ENCODE measurements around the gene EGFL8.
"Not testable (repeated sequence)": the region's sequence is repeated elsewhere in the genome, so short reads cannot be mapped to it uniquely, and the experiment has no call there.

EGFL8 gene

DNA sequence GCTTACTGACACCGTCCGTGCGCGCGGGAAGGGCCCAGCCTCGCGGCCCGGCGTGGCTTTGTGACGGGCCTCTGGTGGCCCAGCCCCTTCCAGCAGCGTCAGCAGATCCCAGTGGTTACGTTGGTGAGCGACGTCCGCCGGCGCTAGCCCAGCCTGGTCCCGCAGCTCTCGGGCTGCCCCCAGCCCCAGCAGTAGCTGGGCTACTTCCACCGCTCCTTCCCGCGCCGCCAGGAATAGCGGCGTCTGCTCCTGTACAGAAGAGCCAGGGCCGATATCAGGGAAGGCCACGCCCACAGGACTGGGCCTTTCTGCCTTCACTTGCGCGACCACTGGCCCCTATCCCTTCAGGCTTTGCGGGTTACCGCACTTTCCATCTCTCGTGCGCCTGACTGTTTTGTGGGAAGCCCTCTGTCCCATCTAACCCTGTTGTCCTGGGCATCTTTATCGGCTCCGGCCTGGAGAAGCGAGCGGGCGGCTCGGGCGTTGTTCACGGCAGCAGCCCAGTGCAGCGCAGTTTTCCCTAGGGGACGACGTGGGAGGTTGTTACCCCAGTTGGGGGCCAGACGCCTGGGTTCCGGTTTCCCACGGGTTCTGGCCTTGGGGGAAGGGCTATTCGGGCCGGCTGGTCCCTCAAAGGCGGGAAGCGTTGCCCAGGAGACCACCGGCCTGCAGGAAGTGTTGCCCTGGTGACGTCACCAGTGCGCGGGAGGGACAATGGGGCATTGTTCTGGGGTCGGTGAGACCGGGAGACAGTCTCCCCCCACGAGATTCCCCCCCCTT lies 31.7 kb downstream of the EGFL8 start:
- peak; percentile 63 for DNase-seq (ENCODE audit: low spot score)

DNA sequence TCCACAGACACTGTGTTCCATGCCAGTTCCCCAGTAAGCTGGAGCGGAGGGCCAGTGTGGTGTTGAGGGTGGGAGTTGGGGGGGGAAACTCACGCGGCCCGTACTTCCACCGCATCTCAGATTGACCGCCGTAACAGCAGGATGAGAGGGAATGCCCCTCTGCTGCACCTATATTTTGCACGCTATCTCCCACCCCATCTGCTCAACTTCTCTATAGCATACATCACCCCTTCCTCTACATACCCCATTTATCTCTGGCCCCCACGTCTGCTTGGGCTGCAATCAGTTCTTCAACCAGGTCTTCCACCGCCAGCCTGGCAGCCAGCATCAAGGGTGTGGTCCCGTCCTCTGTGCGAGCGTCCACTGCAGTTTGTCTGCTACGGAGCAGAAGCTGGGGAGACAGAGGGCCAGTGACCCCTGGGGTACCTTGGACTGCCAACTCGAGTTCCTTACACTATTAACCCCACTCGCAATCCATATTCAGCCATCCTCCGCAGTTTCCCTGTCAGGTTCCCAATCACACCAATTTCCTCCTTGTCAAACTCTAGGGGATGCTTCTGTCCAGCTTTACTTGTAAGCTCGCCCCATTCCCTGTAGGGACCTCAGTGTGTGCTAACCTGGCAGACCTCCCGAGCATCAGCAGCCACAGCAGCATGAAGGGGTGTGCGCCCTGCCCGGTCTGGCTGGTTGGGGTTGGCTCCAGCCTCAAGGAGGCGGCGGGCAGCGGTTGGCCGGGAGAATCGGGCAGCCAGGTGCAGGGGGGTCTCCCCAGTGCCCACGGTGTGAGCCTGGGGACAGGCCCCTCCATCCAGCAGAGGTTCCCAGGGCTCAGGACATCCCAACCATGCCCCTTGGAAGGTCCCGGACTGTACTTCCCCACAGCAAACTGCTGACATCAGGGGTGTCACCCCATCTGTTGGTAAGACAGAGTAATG lies 32.6 kb downstream of the EGFL8 start:
- no peak for DNase-seq (ENCODE audit: low spot score)

DNA sequence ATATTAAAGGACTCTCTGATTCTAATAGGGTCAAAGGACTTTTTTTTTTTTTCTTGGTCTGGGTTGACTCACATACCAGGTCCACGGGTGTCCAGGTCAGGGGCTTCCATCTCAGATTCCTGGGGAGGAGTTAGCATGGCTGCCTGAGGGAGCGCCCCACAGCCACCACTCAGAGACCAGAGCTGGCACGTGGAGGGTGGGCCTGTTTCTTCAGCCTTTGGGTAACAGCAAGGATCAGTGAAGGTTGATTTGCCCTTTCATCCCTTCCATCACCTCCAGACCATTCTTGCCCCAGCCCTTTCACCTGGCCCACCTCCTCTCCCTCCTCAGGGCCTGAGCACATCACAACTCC lies 33.9 kb downstream of the EGFL8 start:
- DNase-seq (ENCODE audit: low spot score) = no peak

DNA sequence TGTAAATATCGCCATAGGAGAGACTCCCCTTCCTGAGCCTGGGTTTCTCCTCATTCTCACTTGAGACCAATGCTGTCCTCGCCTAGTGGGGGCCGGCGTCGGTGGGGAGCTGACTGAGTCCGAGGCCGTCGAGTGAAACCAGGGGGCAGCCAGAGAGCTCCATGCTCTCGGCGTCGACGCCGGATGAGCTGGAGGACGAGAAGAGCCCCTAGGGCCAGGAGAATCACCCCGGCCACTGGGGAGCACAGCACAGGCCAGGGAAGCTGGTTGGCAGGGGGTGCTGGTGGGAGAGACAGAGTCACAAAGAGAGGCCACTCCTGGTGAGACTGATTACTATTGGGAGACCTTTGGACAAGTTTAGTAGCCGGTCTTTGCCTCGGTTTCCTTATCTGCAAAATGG lies 34.5 kb downstream of the EGFL8 start:
- no peak for DNase-seq (ENCODE audit: low spot score)

DNA sequence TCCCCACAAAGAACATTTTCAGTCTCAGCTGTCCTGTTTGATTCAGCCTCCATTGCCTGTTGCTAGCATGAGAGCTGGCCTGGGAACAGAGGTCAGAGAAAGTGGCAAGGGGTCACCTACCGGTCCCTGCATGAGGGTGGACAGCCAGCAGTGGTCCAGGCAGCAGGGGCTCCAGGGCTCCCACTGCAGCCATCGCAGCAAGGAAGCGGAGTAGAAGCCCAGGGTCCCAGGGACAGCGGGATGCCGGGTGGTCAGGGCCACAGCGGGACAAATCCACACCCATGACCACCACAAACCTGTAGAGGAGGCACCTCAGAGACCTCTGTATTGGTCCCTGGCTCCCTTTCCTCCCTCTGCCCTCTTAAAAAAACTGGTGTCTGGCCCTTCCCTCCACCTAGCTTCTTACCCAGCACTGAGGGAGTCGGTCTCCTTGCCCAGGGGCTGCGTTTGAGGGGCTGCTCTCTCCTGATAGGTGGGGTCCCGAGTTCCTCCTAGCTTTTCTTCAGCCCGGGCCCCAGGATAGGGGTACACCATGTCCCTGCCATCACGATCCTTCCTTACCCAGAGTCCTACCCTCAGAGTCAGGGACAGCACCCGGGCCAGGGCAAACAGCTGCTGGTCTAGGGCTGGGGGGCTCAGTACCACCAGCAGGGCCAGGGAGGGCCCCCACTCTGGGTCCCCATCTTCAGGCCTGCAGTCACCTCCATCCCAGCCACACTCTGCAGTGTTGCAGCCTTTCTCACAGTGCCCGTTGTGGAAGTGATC lies 36.5 kb downstream of the EGFL8 start:
- DNase-seq (ENCODE audit: low spot score) = no peak

DNA sequence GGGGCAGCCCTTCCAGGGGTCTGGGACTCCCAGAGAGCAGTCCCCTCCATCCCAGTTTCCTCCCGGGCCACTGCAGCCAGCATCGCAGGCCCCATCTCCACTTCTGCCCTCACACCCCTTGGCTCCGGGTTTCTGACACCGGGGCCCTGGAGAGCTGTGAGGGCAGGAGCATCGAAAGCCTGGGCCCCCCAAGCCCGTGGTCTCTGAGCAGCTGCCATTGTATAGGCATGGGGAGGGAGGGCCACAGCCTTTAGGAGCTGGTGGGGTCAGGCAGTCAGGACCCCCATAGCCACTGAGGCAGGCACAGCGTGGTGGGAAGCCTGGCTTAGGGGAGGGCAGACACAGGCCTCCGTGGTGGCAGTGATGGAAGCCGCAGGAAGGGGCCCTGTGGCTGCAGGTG lies 37.8 kb downstream of the EGFL8 start:
- no peak for DNase-seq (ENCODE audit: low spot score)

DNA sequence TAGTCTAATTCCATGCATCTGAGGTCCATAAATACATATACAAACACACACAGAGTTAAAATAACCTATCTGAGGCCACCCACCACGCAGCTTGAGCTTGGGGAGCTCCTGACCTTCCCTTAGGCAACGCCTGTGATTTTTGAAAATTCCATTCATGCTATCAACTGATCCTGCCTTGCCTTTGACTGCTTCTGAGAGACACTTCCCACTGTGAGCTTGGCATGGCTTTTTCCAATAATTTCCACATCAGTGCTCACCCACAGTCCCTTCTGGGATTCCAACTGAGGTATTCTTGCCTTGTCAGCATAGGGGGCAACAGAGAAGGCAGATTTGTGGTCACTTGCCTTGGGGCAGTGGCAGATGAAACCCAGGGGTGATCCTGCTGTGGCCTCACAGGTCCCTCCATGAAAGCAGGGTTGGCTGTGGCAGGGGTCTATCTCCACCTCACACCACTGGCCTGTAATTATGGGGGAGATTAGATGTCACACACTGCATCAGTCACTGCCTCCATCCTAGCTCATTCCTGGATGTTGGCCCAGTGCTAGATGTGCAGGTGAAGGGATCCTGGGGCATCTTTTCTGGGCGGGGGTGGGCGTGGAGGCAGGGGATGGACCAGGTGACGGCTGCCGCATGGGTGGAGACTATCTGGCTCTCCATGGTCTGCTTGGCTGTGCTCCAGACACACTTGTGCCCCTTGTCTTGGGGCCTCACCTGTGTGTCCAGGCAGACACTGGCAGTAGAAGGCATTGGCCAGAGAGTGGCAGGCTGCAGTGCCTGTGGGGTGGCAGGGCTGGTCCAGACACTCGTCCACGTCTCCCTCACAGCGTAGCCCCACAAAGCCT lies 39.3 kb downstream of the EGFL8 start:
- DNase-seq (ENCODE audit: low spot score) = no peak

DNA sequence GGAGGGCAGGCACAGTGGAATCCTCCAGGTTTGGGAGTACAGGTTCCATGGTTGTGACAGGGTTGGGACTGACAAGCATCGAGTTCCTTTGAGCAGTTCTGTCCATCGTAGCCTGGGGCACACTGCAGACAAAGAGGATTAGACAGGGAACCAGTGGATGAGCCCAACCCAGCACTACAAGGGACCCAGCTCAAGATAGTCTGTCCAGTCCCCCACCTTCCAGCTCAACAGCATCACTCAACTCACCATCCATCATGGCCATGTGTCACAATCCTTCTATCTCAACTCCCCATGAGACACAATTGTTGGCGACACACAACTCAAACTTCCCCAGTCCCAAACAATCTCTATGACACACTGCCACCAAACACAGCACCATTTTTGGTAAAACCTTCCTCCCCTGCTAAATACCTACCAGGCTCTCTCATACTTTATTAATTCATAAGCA lies 39.9 kb downstream of the EGFL8 start:
- DNase-seq (ENCODE audit: low spot score) = no peak

DNA sequence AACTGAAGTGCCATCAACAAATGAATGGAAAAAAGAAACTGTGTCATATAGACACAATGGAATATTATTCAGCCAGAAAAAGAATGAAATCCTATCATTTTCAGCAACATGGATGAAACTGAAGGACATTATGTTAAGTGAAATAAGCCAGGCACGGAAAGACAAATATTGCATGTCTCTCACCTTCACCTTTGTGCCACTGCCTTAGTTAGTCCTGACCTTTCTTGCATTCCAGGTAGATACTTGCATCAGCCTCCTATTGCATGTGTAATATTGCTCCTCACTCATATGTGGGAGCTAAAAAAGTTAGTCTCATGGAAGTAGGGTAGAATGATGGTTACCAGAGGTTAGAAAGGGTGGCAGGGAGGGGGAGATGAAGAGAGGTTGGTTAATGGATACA lies 44.6 kb downstream of the EGFL8 start:
- no peak for DNase-seq (ENCODE audit: low spot score)

DNA sequence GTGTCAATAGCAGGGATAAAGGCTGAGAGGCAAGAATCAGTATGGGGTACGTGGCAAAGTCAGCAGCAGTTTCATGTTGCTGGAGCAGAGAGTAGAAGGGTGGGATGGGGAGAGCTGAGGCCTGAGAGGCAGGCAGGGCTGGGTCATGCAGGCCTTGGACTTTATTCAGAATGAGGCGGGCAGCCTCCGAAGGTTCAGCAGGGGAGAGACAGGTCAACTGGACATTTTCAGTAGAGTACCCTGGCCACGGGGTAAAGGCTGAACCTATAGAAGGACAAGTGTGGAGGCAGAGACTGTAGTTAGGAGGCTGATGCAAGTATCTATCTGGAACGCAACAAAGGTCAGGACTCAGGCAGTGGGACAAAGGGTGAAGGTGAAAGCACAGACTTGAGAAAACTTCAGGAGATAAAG lies 45.8 kb downstream of the EGFL8 start:
- no peak for DNase-seq (ENCODE audit: low spot score)

DNA sequence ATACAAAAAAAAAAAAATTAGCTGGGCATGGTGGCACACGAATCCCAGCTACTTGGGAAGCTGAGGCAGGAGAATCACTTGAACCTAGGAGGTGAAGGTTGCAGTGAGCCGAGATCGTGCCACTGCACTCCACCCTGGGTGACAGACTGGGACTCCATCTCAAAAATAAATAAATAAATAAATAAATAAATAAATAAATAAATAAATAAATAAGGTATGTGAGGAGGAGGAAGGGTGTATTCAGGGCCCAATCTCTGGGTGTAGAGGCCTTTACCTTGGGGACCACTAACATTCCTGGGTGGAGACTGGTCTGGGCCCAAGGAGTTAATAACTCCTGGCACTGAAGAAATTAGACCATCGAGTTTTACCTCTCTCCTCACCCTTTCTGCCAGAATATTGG lies 47.0 kb downstream of the EGFL8 start:
- not testable (repeated sequence) for DNase-seq (ENCODE audit: low spot score)

DNA sequence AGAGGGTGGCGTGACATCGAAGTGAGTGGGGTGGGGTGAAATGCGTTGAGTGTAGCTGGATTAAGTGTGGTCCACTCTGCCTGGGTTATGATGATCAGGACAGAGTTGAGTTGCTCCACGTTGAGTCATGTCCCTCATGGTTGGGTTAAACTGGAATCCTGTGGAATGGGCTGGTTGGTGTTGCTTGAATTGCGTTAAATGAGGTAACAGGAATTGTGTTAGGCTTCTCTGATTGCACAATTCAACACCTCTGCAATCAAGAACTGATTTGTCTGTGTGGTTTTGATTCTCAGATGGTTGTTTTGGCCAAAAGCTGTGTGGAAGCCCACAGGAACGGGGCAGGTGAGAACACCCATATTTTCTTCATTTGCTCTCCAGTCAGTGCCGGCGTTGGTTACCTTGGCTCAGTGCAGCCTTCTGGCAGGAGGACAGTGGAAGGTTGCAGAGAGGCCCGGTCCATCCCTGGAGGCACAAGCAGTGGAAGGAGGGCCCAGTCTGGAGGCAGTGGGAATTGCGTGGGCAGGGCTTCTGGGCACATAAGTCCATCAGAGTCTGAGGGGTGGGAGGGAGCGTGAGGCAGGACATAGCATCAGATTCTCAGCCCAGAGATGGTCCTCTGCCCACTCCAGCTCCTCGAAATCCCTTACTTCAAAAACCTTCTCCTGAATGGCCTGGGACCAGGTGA lies 47.8 kb downstream of the EGFL8 start:
- no peak for DNase-seq (ENCODE audit: low spot score)

DNA sequence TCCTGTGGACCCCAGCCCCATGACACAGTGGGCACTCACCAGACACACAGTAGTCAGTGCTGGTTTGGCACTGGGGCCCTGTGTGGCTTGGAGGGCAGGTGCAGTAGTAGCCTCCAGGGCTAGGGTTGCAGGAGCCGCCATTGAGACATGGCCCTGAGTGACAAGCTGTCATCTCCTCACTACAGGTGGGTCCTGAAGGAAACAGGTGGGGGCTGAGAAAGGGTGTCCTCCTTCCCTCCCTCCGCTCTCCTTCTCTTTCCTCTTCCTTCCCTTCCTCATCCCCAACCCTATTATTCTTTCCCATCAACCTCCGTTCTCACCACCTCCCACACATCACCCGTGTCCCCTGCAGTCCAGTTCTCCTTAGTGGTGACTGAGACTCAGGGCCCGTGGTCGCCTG lies 49.3 kb downstream of the EGFL8 start:
- DNase-seq (ENCODE audit: low spot score) = no peak

DNA sequence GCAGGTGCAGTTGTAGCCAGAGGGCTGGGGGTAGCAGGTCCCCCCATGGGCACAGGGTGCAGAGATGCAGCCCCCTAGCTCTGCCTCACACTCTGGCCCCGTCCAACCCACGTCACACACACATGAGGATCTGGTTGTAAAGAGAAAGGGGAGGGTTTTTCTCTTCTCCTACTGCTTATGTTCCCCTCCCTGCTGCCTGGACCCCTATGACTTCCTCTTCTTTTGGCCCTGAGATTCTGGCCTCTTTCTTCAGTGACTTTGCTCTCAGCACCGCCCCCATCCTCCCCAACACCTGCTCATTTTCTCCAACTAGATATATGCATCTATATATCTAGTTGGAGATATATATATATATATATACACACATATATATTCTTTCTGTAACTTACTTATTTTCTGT lies 49.7 kb downstream of the EGFL8 start:
- DNase-seq (ENCODE audit: low spot score) = no peak

DNA sequence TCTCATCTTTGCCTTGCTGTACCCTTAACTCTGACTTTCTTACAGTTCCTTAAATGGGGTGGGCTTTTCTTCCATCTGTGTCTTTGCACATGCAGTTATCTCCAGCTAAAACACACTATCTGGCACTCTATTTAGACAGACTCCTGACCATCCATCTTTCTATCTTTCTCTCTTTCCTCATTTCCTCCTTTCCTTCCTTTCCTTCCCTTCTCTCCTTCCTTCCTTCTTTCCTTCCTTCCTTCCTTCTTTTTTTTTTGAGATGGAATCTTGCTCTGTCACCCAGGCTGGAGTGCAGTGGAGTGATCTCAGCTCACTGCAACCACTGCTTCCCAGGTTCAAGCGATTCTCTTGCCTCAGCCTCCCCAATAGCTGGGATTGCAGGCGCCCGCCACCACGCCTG lies 51.2 kb downstream of the EGFL8 start:
- no peak for DNase-seq (ENCODE audit: low spot score)

DNA sequence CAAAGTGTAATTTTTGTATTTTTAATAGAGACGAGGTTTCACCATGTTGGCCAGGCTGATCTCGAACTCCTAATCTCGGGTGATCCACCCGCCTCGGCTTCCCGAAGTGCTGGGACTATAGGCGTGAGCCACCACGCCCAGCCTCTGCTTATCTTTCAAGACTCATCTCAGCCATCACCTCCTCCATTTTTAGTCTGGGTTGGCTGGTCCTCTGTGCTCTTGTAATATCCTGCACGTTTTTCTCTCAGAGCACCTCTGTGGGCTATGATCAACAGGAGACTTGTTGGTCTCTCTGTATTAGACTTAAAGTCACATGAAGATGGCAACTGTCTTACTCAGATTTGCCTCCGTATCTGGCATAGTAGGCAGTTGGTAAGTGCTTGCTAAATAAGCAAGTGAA lies 51.9 kb downstream of the EGFL8 start:
- DNase-seq (ENCODE audit: low spot score) = no peak

DNA sequence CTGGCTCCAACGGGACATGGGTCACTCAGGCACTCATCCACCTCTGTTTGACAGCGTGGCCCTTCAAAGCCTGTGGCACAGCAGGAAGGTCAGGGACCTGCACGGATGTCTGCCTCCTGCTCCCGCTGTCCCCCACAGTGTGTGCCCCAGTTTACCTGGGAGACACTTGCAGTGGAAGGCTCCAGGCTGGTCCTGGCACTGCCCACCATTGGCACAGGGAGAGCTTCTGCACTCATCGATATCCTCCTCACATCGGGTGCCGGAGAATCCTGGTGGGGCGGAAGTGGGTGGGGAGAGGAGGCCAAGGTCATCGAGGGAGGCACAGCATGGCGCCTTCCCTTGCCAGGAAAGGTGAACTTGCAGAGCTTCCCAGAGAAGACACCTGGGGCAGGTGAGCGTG lies 52.6 kb downstream of the EGFL8 start:
- no peak for DNase-seq (ENCODE audit: low spot score)

All from AG08395 (cell line).